A549 (cell line): ENCODE data around the gene CTCF. TPM values are rescaled to one million over a fixed set of nuclear protein-coding genes. Genes with fewer than 3 reads are reported as not detected.

ENCODE experiments used
- ATAC-seq, 2 experiments: fragments of 200-7000 bp in 1 of 2; fragments of >200 bp in 1 of 2; cut with Nextera tagmentation in 1 of 2; cut with Tn5 transposase in 1 of 2; 3 replicates each; pipeline versions ENCODE4 v1.8.0 to v1.9.1; 2018 to 2020; ENCODE audit warnings: mild to moderate bottlenecking in 1 of 2, moderate library complexity in 1 of 2
- CTCF ChIA-PET: fragments of 300-600 bp; sonication (Branson Sonifier 250); formaldehyde crosslinking; extraction: SDS; loops from one replicate; lab custom pipeline; 2021; ENCODE audit warnings: antibody characterized with exemption, inconsistent platforms; lab: Yijun Ruan, JAX
- POLR2A ChIA-PET: fragments of 350-600 bp; formaldehyde crosslinking; extraction: SDS; loops from one replicate; lab custom pipeline; 2021; ENCODE audit warnings: antibody characterized with exemption, inconsistent platforms; lab: Yijun Ruan, JAX
- DNase-seq, 2 experiments: peaks; one replicate each; pipeline versions ENCODE4 v3.0.0 to v3.0.0-alpha.2; 2011 to 2016; ENCODE audit warnings: low read depth in 1 of 2, low spot score in 1 of 2
- FAIRE-seq: peaks from 2 replicates; lab custom pipeline; 2011; peaks lifted over from hg19 to GRCh38; lab: Jason Lieb, UNC
- H3K27ac ChIP-seq, 2 experiments: fragments of >200 bp; sonication (Bioruptor Twin); formaldehyde crosslinking; 3 replicates each; pipeline ENCODE4 v1.5.1; 2016 to 2017
- H3K4me1 ChIP-seq: fragments of >200 bp; sonication (Bioruptor Twin); formaldehyde crosslinking; 3 replicates; pipeline ENCODE4 v1.6.1; 2016
- H3K4me2 ChIP-seq: fragments of >200 bp; sonication (Bioruptor Twin); formaldehyde crosslinking; 3 replicates; pipeline ENCODE4 v1.6.1; 2016
- H3K4me3 ChIP-seq: fragments of >200 bp; sonication (Bioruptor Twin); formaldehyde crosslinking; 3 replicates; pipeline ENCODE4 v1.5.1; 2016
- H3K9me3 ChIP-seq: fragments of >200 bp; sonication (Bioruptor Twin); formaldehyde crosslinking; 3 replicates; pipeline ENCODE4 v1.6.1; 2016
- FOSL2 ChIP-seq, 2 experiments: fragments of 450-650 bp in 1 of 2; fragments of >200 bp in 1 of 2; sonication (Bioruptor Twin) in 1 of 2; formaldehyde crosslinking; IDR thresholded peaks; 2 replicates each; pipeline versions ENCODE4 v1.5.0 to v1.6.1; 2016 to 2020; ENCODE audit warnings: mild to moderate bottlenecking in 1 of 2, moderate library complexity in 1 of 2
- GATA3 ChIP-seq: IDR thresholded peaks from 2 replicates; pipeline ENCODE4 v1.6.1; 2012; ENCODE audit warnings: borderline replicate concordance
- HEYL ChIP-seq: fragments of 250-450 bp; sonication (Bioruptor Pico); IDR thresholded peaks from 2 replicates; pipeline ENCODE4 v1.8.0; 2021; ENCODE audit warnings: mild to moderate bottlenecking, moderate library complexity
- HOXA7 ChIP-seq: fragments of 250-450 bp; sonication (Bioruptor Pico); IDR thresholded peaks from 2 replicates; pipeline ENCODE4 v1.5.0; 2020; ENCODE audit warnings: mild to moderate bottlenecking, moderate library complexity
- HOXB5 ChIP-seq: fragments of 250-450 bp; sonication (Bioruptor Pico); IDR thresholded peaks from 2 replicates; pipeline ENCODE4 v1.5.0; 2020; ENCODE audit warnings: mild to moderate bottlenecking, moderate library complexity
- KDM1A ChIP-seq: fragments of 200-600 bp; sonication (generic); IDR thresholded peaks from 2 replicates; pipeline ENCODE4 v1.6.1; 2016; ENCODE audit warnings: low read depth, mild to moderate bottlenecking
- MAFK ChIP-seq: fragments of 450-650 bp; IDR thresholded peaks from 2 replicates; pipeline ENCODE4 v1.6.1; 2014; ENCODE audit not compliant: partially characterized antibody
- NPAS2 ChIP-seq: fragments of 250-450 bp; sonication (Bioruptor Pico); IDR thresholded peaks from 2 replicates; pipeline ENCODE4 v1.8.0; 2022; ENCODE audit warnings: mild to moderate bottlenecking, moderate library complexity, borderline replicate concordance
- NR3C1 ChIP-seq: fragments of >200 bp; sonication (Bioruptor Twin); formaldehyde crosslinking; IDR thresholded peaks from 3 replicates; pipeline ENCODE4 v1.6.1; 2017
- RNF2 ChIP-seq: fragments of 200-600 bp; sonication (generic); IDR thresholded peaks from 2 replicates; pipeline ENCODE4 v1.6.1; 2016; ENCODE audit warnings: low read depth, mild to moderate bottlenecking, antibody characterized with exemption, moderate library complexity, borderline replicate concordance
- TFCP2L1 ChIP-seq: fragments of 250-450 bp; sonication (Bioruptor Pico); IDR thresholded peaks from 2 replicates; pipeline ENCODE4 v1.5.0; 2021; ENCODE audit warnings: mild to moderate bottlenecking
- ZSCAN20 ChIP-seq: fragments of 250-450 bp; sonication (Bioruptor Pico); IDR thresholded peaks from 2 replicates; pipeline ENCODE4 v1.8.0; 2022; ENCODE audit warnings: mild to moderate bottlenecking, moderate library complexity
- WGBS: methylation state at CpG from one replicate; pipeline ENCODE4 v1.1.6; 2017; ENCODE audit errors: missing lambda C conversion rate; 5-methylcytosine and 5-hydroxymethylcytosine counted together
- polyA plus RNA-seq, 4 experiments: library from polyadenylated mRNA; depleted of rRNA in 3 of 4; stranded (reverse); fragments of >200 nt; fragmentation: RNase III in 1 of 4; extraction: RNeasy Plus Mini Kit Qiagen cat#74134 plus additional on column Dnase treatment in 1 of 4; gene quantifications; 2 replicates in 3 of 4; 3 replicates in 1 of 4; pipeline ENCODE4 v1.2.3, GENCODE V29; 2011 to 2017
- TF ChIP-seq, protein P1 (sequence below): fragments of 450-650 bp; IDR thresholded peaks from 2 replicates; pipeline ENCODE4 v1.6.1; 2014; ENCODE audit warnings: antibody characterized with exemption
- TF ChIP-seq, protein P2 (sequence below): fragments of 200-600 bp; sonication (generic); IDR thresholded peaks from 2 replicates; pipeline ENCODE4 v1.6.1; 2016; ENCODE audit warnings: antibody characterized with exemption, mild to moderate bottlenecking, moderate library complexity
- TF ChIP-seq, protein P3 (sequence below): fragments of >200 bp; sonication (Bioruptor Twin); formaldehyde crosslinking; IDR thresholded peaks from 3 replicates; pipeline ENCODE4 v1.5.1; 2016
- TF ChIP-seq, protein P4 (sequence below): fragments of 250-450 bp; sonication (Bioruptor Pico); IDR thresholded peaks from 2 replicates; pipeline ENCODE4 v1.5.0; 2021; ENCODE audit warnings: mild to moderate bottlenecking, moderate library complexity, borderline replicate concordance

The CTCF gene
- polyA plus RNA-seq, 2 of the 4 experiments (the other 2 are of a cell fraction) = 42.5 to 58.4 TPM

DNA sequence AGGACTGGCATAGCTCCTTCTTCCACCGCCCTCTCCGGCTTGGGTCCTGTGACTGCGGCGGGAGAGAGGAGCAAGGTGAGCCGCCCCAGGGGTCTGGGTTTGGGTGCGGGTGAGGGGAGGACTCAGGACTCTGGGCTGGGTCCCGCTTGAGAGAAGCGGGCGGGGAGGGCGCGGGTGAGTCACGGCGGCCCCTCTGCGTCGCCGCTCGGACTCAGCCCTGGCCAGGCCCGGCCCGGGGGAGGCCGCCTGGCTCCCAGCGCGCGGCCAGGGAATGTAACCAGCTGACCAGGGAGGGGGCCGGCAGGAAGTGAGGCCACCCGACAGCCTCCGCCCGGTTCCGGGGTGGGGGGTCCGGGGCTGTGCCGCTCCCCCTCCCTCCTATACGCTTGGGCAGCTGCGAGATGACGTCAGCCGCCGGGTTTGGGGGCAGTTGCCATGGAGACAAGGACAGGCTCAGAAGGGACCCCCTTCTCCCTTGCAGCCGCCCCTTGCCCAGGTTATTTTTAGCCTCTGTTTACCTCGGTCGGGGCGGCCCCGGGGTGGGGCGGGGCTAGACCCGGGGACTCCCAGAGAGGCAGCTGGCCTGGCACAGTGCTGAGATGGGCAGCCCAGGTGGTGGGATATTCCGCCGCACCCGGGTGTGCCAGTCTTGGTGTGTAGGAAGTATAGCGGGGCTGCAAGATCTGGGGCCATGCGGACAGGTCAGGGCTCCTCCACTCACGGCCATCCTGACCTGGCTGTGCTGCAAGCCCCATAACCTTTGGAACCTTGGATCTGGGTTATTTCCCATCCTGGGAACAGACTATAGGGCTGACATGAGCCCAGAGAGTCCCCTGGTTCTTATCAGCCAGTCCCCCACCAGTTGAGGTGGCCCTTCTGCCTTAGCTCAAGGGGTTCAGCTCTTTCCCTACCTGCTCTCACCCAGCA, 32.0 kb upstream of the CTCF start (continued):
- TF ChIP-seq FOSL2 (IDR thresholded peaks at IDR 0.05) (no peak), FOSL2 (CRISPR knock-in tag; IDR thresholded peaks at IDR 0.05) (peak; percentile 55), RNF2 (no peak), HOXA7 (CRISPR knock-in tag) (no peak), KDM1A (no peak)

DNA sequence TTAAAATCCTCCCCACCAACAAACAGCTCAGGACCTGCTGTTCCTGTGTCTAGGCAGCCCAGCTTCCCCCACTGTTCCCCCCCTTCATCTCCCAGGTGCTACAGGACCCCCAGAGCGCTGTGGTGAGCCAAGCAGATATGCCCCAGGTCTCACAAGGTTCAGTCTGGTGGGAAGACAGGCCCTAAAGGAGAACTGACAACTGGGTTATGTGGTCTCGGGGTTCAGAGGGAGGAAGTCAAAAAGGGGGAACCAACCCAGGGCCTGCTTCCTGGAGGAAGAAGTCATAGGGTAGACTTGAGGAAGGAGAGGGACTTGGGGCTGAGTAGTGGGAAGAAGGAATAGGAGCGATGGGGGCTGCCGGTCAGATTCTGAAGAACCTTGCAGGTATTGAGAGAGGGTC, 31.1 kb upstream of the CTCF start:
- no peaks in the 10 kb centered on the region for H3K9me3 ChIP-seq
- DNase-seq (no peak), FAIRE-seq (no peak), ATAC-seq (no peak)
- H3K4me2 ChIP-seq = peak overlapping the region; percentile 89; the same call in 2 of the 3 replicates
- peaks cover 34% of the 10 kb centered on the region for H3K4me1 ChIP-seq
- H3K27ac ChIP-seq = no peak overlapping the region
- POLR2A ChIA-PET = no interaction called here
- no peak overlapping the region for H3K4me3 ChIP-seq
- WGBS = 95% methylated on average over 4 of the region's 4 CpGs
- no peak for TF ChIP-seq NR3C1
- no peak for TF ChIP-seq FOSL2 (IDR thresholded peaks at IDR 0.05)
- TF ChIP-seq FOSL2 (CRISPR knock-in tag; IDR thresholded peaks at IDR 0.05) = no peak
- TF ChIP-seq, protein P1, sequence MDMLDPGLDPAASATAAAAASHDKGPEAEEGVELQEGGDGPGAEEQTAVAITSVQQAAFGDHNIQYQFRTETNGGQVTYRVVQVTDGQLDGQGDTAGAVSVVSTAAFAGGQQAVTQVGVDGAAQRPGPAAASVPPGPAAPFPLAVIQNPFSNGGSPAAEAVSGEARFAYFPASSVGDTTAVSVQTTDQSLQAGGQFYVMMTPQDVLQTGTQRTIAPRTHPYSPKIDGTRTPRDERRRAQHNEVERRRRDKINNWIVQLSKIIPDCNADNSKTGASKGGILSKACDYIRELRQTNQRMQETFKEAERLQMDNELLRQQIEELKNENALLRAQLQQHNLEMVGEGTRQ = no peak
- TF ChIP-seq, protein P2, sequence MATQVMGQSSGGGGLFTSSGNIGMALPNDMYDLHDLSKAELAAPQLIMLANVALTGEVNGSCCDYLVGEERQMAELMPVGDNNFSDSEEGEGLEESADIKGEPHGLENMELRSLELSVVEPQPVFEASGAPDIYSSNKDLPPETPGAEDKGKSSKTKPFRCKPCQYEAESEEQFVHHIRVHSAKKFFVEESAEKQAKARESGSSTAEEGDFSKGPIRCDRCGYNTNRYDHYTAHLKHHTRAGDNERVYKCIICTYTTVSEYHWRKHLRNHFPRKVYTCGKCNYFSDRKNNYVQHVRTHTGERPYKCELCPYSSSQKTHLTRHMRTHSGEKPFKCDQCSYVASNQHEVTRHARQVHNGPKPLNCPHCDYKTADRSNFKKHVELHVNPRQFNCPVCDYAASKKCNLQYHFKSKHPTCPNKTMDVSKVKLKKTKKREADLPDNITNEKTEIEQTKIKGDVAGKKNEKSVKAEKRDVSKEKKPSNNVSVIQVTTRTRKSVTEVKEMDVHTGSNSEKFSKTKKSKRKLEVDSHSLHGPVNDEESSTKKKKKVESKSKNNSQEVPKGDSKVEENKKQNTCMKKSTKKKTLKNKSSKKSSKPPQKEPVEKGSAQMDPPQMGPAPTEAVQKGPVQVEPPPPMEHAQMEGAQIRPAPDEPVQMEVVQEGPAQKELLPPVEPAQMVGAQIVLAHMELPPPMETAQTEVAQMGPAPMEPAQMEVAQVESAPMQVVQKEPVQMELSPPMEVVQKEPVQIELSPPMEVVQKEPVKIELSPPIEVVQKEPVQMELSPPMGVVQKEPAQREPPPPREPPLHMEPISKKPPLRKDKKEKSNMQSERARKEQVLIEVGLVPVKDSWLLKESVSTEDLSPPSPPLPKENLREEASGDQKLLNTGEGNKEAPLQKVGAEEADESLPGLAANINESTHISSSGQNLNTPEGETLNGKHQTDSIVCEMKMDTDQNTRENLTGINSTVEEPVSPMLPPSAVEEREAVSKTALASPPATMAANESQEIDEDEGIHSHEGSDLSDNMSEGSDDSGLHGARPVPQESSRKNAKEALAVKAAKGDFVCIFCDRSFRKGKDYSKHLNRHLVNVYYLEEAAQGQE = no peak
- no peak for TF ChIP-seq MAFK
- TF ChIP-seq HOXB5 = no peak
- no peak for TF ChIP-seq KDM1A
- no peak for TF ChIP-seq TFCP2L1
- no peak for TF ChIP-seq HEYL (CRISPR knock-in tag)
- TF ChIP-seq, protein P3, sequence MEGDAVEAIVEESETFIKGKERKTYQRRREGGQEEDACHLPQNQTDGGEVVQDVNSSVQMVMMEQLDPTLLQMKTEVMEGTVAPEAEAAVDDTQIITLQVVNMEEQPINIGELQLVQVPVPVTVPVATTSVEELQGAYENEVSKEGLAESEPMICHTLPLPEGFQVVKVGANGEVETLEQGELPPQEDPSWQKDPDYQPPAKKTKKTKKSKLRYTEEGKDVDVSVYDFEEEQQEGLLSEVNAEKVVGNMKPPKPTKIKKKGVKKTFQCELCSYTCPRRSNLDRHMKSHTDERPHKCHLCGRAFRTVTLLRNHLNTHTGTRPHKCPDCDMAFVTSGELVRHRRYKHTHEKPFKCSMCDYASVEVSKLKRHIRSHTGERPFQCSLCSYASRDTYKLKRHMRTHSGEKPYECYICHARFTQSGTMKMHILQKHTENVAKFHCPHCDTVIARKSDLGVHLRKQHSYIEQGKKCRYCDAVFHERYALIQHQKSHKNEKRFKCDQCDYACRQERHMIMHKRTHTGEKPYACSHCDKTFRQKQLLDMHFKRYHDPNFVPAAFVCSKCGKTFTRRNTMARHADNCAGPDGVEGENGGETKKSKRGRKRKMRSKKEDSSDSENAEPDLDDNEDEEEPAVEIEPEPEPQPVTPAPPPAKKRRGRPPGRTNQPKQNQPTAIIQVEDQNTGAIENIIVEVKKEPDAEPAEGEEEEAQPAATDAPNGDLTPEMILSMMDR = no peak
- no peak for TF ChIP-seq ZSCAN20 (CRISPR knock-in tag)
- TF ChIP-seq NPAS2 = no peak
- TF ChIP-seq, protein P4, sequence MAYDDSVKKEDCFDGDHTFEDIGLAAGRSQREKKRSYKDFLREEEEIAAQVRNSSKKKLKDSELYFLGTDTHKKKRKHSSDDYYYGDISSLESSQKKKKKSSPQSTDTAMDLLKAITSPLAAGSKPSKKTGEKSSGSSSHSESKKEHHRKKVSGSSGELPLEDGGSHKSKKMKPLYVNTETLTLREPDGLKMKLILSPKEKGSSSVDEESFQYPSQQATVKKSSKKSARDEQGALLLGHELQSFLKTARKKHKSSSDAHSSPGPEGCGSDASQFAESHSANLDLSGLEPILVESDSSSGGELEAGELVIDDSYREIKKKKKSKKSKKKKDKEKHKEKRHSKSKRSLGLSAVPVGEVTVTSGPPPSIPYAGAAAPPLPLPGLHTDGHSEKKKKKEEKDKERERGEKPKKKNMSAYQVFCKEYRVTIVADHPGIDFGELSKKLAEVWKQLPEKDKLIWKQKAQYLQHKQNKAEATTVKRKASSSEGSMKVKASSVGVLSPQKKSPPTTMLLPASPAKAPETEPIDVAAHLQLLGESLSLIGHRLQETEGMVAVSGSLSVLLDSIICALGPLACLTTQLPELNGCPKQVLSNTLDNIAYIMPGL (CRISPR knock-in tag) = no peak
- TF ChIP-seq GATA3 = no peak
- CTCF ChIA-PET = interaction anchor here (0.6 to 22.1 kb wide), 10 partner anchors 8 to 394 kb away, joined by 3 to 301 read pairs (median 4); partner anchors contain the start of genes ACD, CARMIL2 and PARD6A
